Measurements from ENCODE around the gene INHA. TPM values are rescaled to one million over a fixed set of nuclear protein-coding genes. Genes with fewer than 3 reads are reported as not detected.

The INHA gene
- total RNA-seq, 1 donor from 2014 or later, result 2.4 TPM

DNA sequence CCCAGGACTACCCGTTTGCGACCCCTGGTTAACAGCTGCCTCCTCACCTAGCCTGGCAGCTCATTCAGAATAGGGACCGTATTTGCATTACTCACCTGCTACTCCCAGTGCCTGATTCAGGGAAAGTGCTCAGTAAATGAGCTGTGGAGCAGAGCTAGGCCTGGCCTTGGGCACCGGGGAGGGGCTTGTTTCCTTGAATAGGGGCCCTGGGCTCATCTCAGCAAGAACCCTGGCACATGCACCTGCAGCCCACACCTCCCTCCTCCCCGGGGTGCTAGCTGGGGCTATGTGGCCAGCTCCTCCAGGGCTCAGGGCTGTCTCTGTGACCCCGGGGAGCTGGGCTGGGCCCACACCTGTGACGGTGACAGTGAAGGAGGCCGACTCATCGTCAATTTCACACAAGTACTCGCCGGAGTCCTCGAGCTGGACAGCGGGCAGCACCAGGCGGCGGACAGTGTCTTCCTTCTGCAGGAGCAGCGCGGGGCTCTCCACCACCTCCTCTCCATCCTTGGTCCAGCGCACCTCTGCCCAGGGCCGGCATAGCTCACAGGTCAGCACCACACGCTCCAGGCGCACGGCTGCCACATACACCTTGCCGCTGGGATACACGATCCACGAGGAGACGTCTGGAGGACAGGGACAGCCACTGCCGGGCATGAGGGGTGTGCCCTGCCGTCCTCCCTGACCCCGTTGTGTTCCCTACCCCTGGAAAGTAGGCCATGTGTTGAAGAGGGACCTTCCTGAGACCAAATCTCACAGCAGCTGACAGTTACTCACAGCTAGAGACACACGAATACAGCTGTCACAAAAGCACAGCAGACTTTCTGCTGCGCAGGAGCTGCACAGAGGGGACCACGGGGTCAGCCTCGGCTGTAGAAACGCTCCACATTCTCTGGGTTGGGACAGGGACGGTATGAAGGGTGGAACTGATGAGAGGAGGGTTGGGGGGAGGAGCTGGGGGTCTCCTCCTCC lies 9.8 kb upstream of the INHA start:
- Histone ChIP-seq H3K27me3 (ENCODE audit: low read depth) (no peaks in the 10 kb centered on the region), H3K4me3 (no peak overlapping the region), H3K27ac (replicated peaks) (no peak overlapping the region), H3K36me3 (peaks cover 52% of the 10 kb centered on the region), H3K9me3 (replicated peaks) (no peaks in the 10 kb centered on the region), H3K4me1 (peaks cover 31% of the 10 kb centered on the region)
- DNase-seq, result no peak
- TF ChIP-seq, protein P1, sequence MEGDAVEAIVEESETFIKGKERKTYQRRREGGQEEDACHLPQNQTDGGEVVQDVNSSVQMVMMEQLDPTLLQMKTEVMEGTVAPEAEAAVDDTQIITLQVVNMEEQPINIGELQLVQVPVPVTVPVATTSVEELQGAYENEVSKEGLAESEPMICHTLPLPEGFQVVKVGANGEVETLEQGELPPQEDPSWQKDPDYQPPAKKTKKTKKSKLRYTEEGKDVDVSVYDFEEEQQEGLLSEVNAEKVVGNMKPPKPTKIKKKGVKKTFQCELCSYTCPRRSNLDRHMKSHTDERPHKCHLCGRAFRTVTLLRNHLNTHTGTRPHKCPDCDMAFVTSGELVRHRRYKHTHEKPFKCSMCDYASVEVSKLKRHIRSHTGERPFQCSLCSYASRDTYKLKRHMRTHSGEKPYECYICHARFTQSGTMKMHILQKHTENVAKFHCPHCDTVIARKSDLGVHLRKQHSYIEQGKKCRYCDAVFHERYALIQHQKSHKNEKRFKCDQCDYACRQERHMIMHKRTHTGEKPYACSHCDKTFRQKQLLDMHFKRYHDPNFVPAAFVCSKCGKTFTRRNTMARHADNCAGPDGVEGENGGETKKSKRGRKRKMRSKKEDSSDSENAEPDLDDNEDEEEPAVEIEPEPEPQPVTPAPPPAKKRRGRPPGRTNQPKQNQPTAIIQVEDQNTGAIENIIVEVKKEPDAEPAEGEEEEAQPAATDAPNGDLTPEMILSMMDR (IDR thresholded peaks at IDR 0.05; ENCODE audit: borderline replicate concordance), result no peak
- intact Hi-C loops (cut with micrococcal nuclease), result no loop called here

DNA sequence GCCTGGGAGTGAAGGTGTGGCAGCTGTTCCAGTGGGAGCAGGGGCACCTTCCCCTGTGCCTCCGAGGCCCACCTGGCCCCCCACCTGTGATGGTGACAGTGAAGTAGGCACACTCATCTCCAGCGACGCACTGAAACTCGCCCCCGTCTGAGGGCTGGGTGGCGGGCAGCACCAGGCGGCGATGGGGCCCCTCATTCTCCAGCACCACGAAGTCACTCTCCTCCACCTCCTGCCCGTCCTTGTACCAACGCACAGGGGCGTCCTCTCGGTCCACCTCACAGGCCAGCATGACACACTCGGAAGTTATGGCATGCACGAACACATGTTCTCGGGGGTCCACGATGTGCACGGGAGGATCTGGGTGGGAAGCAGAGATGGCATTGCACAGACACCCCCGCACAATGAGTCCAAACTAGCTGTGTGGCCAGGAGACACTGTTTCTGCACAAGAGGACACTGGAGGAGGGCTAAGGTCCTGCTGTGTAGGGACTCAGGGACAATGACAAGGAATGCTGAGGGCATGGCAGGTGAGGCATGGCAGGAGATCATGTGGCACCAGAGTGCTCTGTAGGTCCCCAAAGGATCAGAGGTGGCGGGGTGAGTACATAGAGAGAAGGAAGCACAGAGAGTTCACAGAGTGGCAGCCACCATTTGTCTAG lies 8.7 kb upstream of the INHA start:
- Histone ChIP-seq H3K4me3 (no peak overlapping the region), H3K36me3 (peaks cover 49% of the 10 kb centered on the region), H3K4me1 (peaks cover 31% of the 10 kb centered on the region), H3K27ac (replicated peaks) (no peak overlapping the region), H3K27me3 (ENCODE audit: low read depth) (no peaks in the 10 kb centered on the region), H3K9me3 (replicated peaks) (no peaks in the 10 kb centered on the region)
- TF ChIP-seq, protein P1 (IDR thresholded peaks at IDR 0.05; ENCODE audit: borderline replicate concordance), result no peak
- intact Hi-C loops (cut with micrococcal nuclease), result no loop called here
- no peak for DNase-seq

DNA sequence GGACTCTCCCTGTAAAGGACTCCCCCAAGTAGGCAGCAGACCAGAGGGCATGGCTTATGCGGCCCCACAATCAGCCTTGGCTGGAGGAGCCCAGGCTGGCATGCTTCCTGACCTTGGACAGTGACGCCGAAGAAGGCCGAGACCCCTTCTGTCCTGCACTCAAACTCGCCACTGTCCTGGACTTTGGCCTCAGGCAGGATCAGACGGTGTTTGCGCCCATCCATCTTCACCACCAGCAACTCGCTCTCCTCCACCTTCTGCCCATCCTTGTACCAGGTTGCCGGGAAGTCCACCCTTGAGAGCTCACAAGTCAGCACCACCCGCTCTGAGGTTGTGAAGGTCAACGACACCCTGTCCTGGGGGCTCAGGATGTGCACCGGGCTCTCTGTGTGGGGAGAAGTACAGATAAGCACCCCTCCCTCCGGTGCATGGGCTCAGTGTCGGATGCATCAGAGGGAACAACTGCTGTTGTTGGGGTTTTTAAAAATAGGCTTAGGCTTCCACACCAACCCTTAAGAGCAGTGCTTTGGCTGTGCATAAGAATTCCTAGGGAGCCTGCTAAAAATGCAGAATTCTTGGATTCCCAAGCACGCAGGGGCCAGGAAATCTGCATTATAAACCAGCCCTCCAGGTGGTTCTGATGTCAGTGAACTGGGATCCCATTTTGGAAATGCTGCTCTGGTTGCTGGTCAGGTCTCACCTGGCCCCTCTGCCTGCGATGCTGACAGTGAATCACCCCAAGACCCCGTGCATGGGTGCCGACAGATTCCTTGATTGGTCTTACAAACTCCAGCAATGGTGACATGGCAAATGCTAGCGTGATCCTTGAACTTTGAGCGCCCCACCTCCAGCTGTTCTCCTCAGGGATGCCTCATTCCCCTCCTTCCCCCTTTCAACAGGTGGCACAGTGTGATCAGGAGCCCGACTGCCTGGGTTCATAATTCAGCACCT lies 6.7 kb upstream of the INHA start:
- Histone ChIP-seq H3K27ac (replicated peaks) (no peak overlapping the region), H3K36me3 (peaks cover 49% of the 10 kb centered on the region), H3K4me1 (peaks cover 40% of the 10 kb centered on the region), H3K4me3 (no peak overlapping the region), H3K27me3 (ENCODE audit: low read depth) (peaks cover 5% of the 10 kb centered on the region), H3K9me3 (replicated peaks) (no peaks in the 10 kb centered on the region)
- TF ChIP-seq, protein P1 (IDR thresholded peaks at IDR 0.05; ENCODE audit: borderline replicate concordance), result no peak
- DNase-seq, result no peak
- intact Hi-C loops (cut with micrococcal nuclease), result no loop called here

DNA sequence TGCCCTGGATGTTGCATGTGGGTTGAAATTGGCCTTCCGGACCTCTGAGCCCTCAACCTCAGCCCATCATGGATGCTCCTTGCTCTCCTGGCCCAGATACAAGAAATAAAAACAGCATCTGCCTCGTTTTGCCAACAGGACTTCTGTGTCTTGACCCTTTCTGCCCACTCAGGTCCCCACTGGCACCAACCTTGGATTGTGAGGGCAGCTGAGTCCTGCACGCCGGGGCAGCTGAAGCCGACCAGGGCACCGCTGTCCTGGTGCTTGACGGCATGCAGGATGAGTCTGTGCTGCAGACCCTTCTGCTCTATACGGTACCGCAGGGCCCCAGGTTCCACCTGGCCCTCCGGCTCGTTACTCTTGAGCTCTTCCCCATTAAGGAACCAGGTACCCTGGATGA lies 5.5 kb upstream of the INHA start:
- intact Hi-C loops (cut with micrococcal nuclease), result no loop called here
- peaks cover 18% of the 10 kb centered on the region for H3K27me3 ChIP-seq (ENCODE audit: low read depth)
- H3K9me3 ChIP-seq (replicated peaks), result no peaks in the 10 kb centered on the region
- no peak overlapping the region for H3K4me3 ChIP-seq
- peaks cover 47% of the 10 kb centered on the region for H3K36me3 ChIP-seq
- H3K4me1 ChIP-seq, result peaks cover 41% of the 10 kb centered on the region
- TF ChIP-seq, protein P1 (IDR thresholded peaks at IDR 0.05; ENCODE audit: borderline replicate concordance), result no peak
- no peak overlapping the region for H3K27ac ChIP-seq (replicated peaks)
- DNase-seq, result no peak

DNA sequence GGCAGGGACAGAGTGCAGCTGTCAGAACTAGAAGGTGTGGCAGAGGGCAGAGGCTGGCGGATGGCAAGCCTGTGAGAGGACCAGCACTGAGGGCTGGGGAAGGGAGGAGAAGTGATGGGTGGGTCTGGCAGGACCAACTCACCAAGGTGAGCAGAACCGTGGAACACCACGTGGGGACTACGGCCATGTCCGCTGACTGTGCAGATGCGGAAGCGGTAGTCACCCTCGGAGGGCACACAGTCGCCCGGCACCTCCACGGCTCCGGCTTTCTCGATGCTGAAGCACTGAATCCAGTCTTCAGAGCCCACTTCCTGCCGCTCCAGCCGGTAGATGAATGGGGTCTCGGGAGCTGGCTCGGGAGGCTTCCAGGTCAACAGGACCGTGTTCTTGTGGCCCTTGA lies 5.0 kb upstream of the INHA start:
- peaks cover 38% of the 10 kb centered on the region for H3K4me1 ChIP-seq
- intact Hi-C loops (cut with micrococcal nuclease), result no loop called here
- no peak overlapping the region for H3K4me3 ChIP-seq
- H3K36me3 ChIP-seq, result peaks cover 42% of the 10 kb centered on the region
- DNase-seq, result no peak
- H3K27ac ChIP-seq (replicated peaks), result no peak overlapping the region
- H3K27me3 ChIP-seq (ENCODE audit: low read depth), result peaks cover 20% of the 10 kb centered on the region
- no peaks in the 10 kb centered on the region for H3K9me3 ChIP-seq (replicated peaks)
- TF ChIP-seq, protein P1 (IDR thresholded peaks at IDR 0.05; ENCODE audit: borderline replicate concordance), result no peak
